GM12874 (cell line): Measurements from ENCODE around the gene ANAPC2.

ENCODE experiments used
- CTCF ChIP-seq: IDR thresholded peaks from 2 replicates; pipeline ENCODE4 v1.5.1; 2011; ENCODE audit warnings: low read depth, mild to moderate bottlenecking, control low read depth, low read length, moderate library complexity; ENCODE audit not compliant: insufficient read depth

ANAPC2 gene

GRCh38 chr9:137167277-137167746 lies 21.0 kb downstream of the ANAPC2 start:
- TF ChIP-seq CTCF: no peak

- TF ChIP-seq CTCF: no peak
These were observed 21.8 kb downstream of the ANAPC2 start for GRCh38 chr9:137166380-137167229.

GRCh38 chr9:137165250-137165836 lies 23.0 kb downstream of the ANAPC2 start:
- TF ChIP-seq CTCF: no peak

GRCh38 chr9:137164370-137165249 lies 23.8 kb downstream of the ANAPC2 start:
- no peak for TF ChIP-seq CTCF

- TF ChIP-seq CTCF: no peak
These were observed 24.6 kb downstream of the ANAPC2 start for GRCh38 chr9:137163805-137164204.

- TF ChIP-seq CTCF: no peak
These were observed 25.0 kb downstream of the ANAPC2 start for GRCh38 chr9:137163365-137163715.
